ENCODE measurements around the gene PRXL2B. TPM values are rescaled to one million over a fixed set of nuclear protein-coding genes. Genes with fewer than 3 reads are reported as not detected.

The PRXL2B gene
- total RNA-seq, 1 donor from 2014 or later = 8.2 TPM

GRCh38 chr1:2631136-2632050, 44.8 kb downstream of the PRXL2B start:
- Histone ChIP-seq H3K27me3 (ENCODE audit: low read depth) (peaks cover 87% of the 10 kb centered on the region), H3K4me1 (peaks cover 10% of the 10 kb centered on the region), H3K9me3 (replicated peaks) (peaks cover 4% of the 10 kb centered on the region), H3K36me3 (no peaks in the 10 kb centered on the region), H3K27ac (replicated peaks) (no peak overlapping the region), H3K4me3 (no peak overlapping the region)
- DNase-seq = no peak
- no peak for TF ChIP-seq CTCF (IDR thresholded peaks at IDR 0.05; ENCODE audit: borderline replicate concordance)
- intact Hi-C loops (cut with micrococcal nuclease) = no loop called here

- no peaks in the 10 kb centered on the region for H3K36me3 ChIP-seq
- peaks cover 81% of the 10 kb centered on the region for H3K27me3 ChIP-seq (ENCODE audit: low read depth)
- H3K4me3 ChIP-seq = no peak overlapping the region
- TF ChIP-seq CTCF (IDR thresholded peaks at IDR 0.05; ENCODE audit: borderline replicate concordance) = no peak
- peaks cover 10% of the 10 kb centered on the region for H3K4me1 ChIP-seq
- peaks cover 11% of the 10 kb centered on the region for H3K9me3 ChIP-seq (replicated peaks)
- intact Hi-C loops (cut with micrococcal nuclease) = no loop called here
- DNase-seq = no peak
- no peak overlapping the region for H3K27ac ChIP-seq (replicated peaks)
These were observed 45.5 kb downstream of the PRXL2B start for GRCh38 chr1:2632051-2632430.

- Histone ChIP-seq H3K27me3 (ENCODE audit: low read depth) (peaks cover 73% of the 10 kb centered on the region), H3K36me3 (no peaks in the 10 kb centered on the region), H3K4me3 (no peak within 1 kb of the TSS), H3K27ac (replicated peaks) (no peak within 1 kb of the TSS), H3K4me1 (peaks cover 10% of the 10 kb centered on the region), H3K9me3 (replicated peaks) (peaks cover 13% of the 10 kb centered on the region)
- TF ChIP-seq CTCF (IDR thresholded peaks at IDR 0.05; ENCODE audit: borderline replicate concordance) = no peak
- no peak for DNase-seq
- intact Hi-C loops (cut with micrococcal nuclease) = no loop called here
These were observed 46.2 kb downstream of the PRXL2B start, which contains the start of gene MMEL1 for GRCh38 chr1:2632561-2633361. TSS of gene MMEL1 (minus strand) at chr1:2633016. CDS start at chr1:2629484, 3,532 bp downstream.

- intact Hi-C loops (cut with micrococcal nuclease) = no loop called here
- DNase-seq = no peak
These were observed 46.9 kb downstream of the PRXL2B start for GRCh38 chr1:2633366-2633935.

More at GRCh38 chr1:2633366-2633935, 46.9 kb downstream of the PRXL2B start:
- no peak overlapping the region for H3K27ac ChIP-seq (replicated peaks)
- H3K4me1 ChIP-seq = peaks cover 8% of the 10 kb centered on the region
- peaks cover 67% of the 10 kb centered on the region for H3K27me3 ChIP-seq (ENCODE audit: low read depth)
- H3K9me3 ChIP-seq (replicated peaks) = peaks cover 13% of the 10 kb centered on the region
- H3K4me3 ChIP-seq = no peak overlapping the region
- TF ChIP-seq CTCF (IDR thresholded peaks at IDR 0.05; ENCODE audit: borderline replicate concordance) = no peak
- no peaks in the 10 kb centered on the region for H3K36me3 ChIP-seq
